Fibroblast of skin of right quadriceps (primary cell): ENCODE data around the gene MYEOV.

Experiments
- DNase-seq: peaks from one replicate; pipeline ENCODE4 v3.0.0-alpha.2; 2013

MYEOV gene

DNA sequence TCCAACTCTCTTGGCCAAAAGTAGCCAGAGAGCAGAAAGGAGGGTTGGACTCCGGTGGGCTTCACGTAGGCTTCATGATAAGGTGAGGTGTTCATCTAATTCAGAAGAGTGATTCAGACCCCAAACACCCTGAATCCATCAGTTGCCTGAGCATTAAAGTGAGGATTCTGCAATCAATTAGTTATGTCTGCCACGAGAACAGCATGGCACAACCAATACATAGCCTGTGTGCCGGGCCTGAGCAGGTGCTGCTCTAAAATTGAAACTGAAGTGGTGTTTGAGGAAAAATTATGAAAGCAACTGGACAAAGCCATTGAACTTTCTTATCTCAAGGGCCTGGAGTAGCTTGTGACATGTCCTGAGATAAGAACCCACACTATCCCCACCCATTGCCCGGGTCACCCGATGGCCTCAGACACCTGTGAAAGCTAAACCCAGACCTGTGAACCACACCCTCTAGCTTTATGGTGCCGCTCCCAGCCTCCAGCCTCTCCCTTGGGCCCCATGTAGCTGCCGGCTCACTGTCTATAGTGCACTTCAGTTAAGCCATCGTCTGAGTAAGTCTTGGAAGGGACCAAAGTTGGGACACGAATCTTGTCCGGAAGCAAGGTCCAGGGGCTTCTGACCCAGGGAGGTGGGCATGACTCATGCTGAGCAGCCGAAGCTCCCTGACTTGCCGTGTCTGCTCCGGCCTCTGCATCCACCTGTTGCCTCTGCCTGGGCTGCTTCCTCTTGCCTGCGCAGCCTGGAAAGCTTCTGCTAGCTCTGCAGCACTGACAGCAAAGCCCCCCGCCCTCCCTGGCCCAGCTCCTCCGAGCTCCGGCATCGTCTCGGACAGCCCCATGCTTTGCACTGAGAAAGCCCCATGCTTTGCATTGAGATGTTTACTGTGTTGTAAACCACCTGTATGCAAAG is 5.7 kb upstream of the MYEOV start:
- no peak for DNase-seq

GRCh38 chr11:69288883-69289242 is 5.1 kb upstream of the MYEOV start:
- DNase-seq = no peak

- no peak for DNase-seq
These were observed 3.1 kb upstream of the MYEOV start for GRCh38 chr11:69290806-69291205.

DNA sequence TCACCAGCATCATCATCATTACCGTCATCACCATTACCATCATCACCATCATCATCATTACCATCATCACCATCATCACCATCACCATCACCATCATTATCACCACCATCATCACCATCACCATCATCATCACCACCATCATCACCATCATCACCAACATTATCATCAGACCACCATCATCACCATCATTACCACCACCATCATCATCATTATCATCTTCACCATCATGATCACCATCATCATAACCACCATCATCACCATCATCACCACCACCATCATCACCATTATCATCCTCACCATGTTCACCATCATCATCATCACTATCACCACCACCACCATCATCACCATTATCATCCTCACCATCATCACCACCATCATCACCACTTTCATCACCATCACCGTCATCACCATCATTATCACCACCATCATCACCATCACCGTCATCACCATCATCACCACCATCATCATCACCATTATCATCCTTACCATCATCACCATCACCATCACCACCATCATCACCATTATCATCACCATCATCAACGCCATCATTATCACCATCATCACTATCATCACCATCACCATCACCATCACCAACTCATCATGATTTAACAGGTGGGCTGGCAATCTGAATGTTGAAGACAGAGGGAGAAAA is 2.4 kb upstream of the MYEOV start:
- no peak for DNase-seq

- no peak for DNase-seq
These were observed 1.7 kb upstream of the MYEOV start for GRCh38 chr11:69292221-69292648.

GRCh38 chr11:69293087-69293486 is 868 bp upstream of the MYEOV start:
- no peak for DNase-seq

DNA sequence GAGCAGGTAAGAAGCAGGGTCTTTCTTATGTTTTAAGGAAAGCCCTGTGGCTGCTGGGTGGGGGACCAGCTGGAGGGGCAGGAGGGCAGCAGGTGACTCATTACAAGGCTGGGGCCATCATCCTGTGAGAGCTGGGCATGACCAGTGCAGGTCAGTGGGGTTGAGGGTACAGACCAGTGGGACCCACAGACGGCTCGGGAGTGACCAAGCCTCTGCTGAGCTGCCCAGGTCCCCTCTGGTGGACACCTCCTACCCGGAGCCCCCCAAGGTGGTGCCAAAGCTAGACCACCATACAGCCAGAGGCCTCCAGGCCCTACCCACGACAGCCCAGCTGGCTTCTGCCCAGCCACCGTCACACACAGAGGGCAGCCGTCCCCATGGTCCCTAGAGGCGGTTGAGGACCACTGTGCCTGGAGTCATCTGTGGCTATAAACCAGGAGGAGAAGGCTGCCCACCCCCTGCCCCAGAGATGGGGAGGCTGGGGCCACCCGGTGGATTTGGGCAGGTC is 670 bp downstream of the MYEOV start:
- no peak for DNase-seq

- DNase-seq = no peak
These were observed 1.4 kb downstream of the MYEOV start for GRCh38 chr11:69295079-69295994.

GRCh38 chr11:69295995-69296889 is 2.3 kb downstream of the MYEOV start:
- DNase-seq = peak; percentile 57

GRCh38 chr11:69296890-69297786 is 3.2 kb downstream of the MYEOV start:
- peak; percentile 100 for DNase-seq

- peak; percentile 32 for DNase-seq
These were observed 3.9 kb downstream of the MYEOV start for GRCh38 chr11:69297787-69298266.

- DNase-seq = peak; percentile 56
These were observed 4.5 kb downstream of the MYEOV start for GRCh38 chr11:69298267-69299022.

- DNase-seq = no peak
These were observed 5.1 kb downstream of the MYEOV start for GRCh38 chr11:69299023-69299461.

GRCh38 chr11:69299572-69299971 is 5.6 kb downstream of the MYEOV start:
- no peak for DNase-seq

GRCh38 chr11:69300120-69301060 is 6.4 kb downstream of the MYEOV start:
- peak; percentile 62 for DNase-seq

DNA sequence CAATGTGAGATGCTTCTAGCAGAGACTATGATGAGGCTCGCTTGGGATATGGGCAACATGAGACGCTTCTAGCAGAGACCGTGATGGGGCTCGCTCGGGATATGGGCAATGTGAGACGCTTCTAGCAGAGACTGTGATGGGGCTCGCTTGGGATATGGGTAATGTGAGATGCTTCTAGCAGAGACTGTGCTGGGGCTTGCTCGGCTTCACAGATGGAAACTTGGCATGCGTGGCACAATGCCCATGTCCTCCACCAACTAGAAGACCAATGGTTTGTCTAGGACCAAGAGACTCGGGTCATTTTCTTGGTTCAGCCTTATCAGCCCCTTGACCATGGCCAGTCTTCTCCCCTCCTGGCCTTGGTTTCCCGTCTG is 7.1 kb downstream of the MYEOV start:
- no peak for DNase-seq

- peak; percentile 91 for DNase-seq
These were observed 7.8 kb downstream of the MYEOV start for GRCh38 chr11:69301455-69302401.
